HG03060 (cell line): ENCODE data around the gene HOXB7.

ENCODE experiments used
- ATAC-seq: cut with Tn5 transposase; IDR thresholded peaks from one replicate; pipeline ENCODE4 v1.9.1; 2021; ENCODE audit warnings: low read depth, moderate number of reproducible peaks; ENCODE audit not compliant: unreplicated experiment

Gene HOXB7

GRCh38 chr17:48586355-48587258 lies 24.2 kb downstream of the HOXB7 start:
- ATAC-seq, result no peak

GRCh38 chr17:48584223-48584741 lies 26.5 kb downstream of the HOXB7 start:
- no peak for ATAC-seq

- ATAC-seq, result no peak
Measured at GRCh38 chr17:48583708-48584222, 27.1 kb downstream of the HOXB7 start.

- no peak for ATAC-seq
Measured at GRCh38 chr17:48582750-48583069, 28.1 kb downstream of the HOXB7 start.

GRCh38 chr17:48579760-48580554 lies 30.9 kb downstream of the HOXB7 start:
- ATAC-seq, result no peak

- ATAC-seq, result no peak
Measured at GRCh38 chr17:48579471-48579759, 31.4 kb downstream of the HOXB7 start.

- ATAC-seq, result no peak
Measured at GRCh38 chr17:48578616-48579470, 32.0 kb downstream of the HOXB7 start.

GRCh38 chr17:48577946-48578615 lies 32.7 kb downstream of the HOXB7 start, which contains the start of gene HOXB4:
TSS of gene HOXB4 (minus strand) at chr17:48578350. CDS start at chr17:48578319, 31 bp downstream.
- no peak for ATAC-seq

GRCh38 chr17:48577330-48577945 lies 33.4 kb downstream of the HOXB7 start:
- ATAC-seq, result no peak

GRCh38 chr17:48576479-48577309 lies 34.1 kb downstream of the HOXB7 start:
- ATAC-seq, result no peak

- no peak for ATAC-seq
Measured at GRCh38 chr17:48575673-48576478, 34.9 kb downstream of the HOXB7 start.

- no peak for ATAC-seq
Measured at GRCh38 chr17:48575066-48575582, 35.7 kb downstream of the HOXB7 start.

GRCh38 chr17:48574505-48575065 lies 36.2 kb downstream of the HOXB7 start:
- ATAC-seq, result no peak

GRCh38 chr17:48571826-48572417 lies 38.9 kb downstream of the HOXB7 start:
- ATAC-seq, result no peak

- no peak for ATAC-seq
Measured at GRCh38 chr17:48571024-48571818, 39.6 kb downstream of the HOXB7 start.
